Peyer's patch (tissue), 4 donors: ENCODE measurements around the gene ADAR.

ENCODE experiments used
- POLR2A ChIP-seq, 2 donors: fragments of 450-650 bp; IDR thresholded peaks; one replicate each; pipeline ENCODE4 v1.5.1; 2017; ENCODE audit warnings: antibody characterized with exemption in 2 of 2, mild to moderate bottlenecking in 2 of 2, moderate library complexity in 2 of 2
- TF ChIP-seq, protein P1 (sequence below), 6 experiments: fragments of 450-650 bp in 4 of 6; fragments of 200-600 bp in 2 of 6; sonication (generic) in 1 of 6; IDR thresholded peaks; one replicate each; pipeline ENCODE4 v1.5.1; 2017 to 2019; ENCODE audit warnings: antibody characterized with exemption in 6 of 6, mild to moderate bottlenecking in 3 of 6, moderate library complexity in 1 of 6

- TF ChIP-seq, protein P1, sequence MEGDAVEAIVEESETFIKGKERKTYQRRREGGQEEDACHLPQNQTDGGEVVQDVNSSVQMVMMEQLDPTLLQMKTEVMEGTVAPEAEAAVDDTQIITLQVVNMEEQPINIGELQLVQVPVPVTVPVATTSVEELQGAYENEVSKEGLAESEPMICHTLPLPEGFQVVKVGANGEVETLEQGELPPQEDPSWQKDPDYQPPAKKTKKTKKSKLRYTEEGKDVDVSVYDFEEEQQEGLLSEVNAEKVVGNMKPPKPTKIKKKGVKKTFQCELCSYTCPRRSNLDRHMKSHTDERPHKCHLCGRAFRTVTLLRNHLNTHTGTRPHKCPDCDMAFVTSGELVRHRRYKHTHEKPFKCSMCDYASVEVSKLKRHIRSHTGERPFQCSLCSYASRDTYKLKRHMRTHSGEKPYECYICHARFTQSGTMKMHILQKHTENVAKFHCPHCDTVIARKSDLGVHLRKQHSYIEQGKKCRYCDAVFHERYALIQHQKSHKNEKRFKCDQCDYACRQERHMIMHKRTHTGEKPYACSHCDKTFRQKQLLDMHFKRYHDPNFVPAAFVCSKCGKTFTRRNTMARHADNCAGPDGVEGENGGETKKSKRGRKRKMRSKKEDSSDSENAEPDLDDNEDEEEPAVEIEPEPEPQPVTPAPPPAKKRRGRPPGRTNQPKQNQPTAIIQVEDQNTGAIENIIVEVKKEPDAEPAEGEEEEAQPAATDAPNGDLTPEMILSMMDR (IDR thresholded peaks at IDR 0.05) = no peak
- no peak for TF ChIP-seq POLR2A (IDR thresholded peaks at IDR 0.05)
Measured at GRCh38 chr1:154599658-154600057, 8.3 kb downstream of the ADAR start.
